ENCODE data around the gene FAM53C.

- TF ChIP-seq POLR2AphosphoS5 (IDR thresholded peaks at IDR 0.05; ENCODE audit: low read depth, low read length): no peak
- TF ChIP-seq POLR2A (IDR thresholded peaks at IDR 0.05; ENCODE audit: low read depth, low read length): no peak
- TF ChIP-seq TAF1 (IDR thresholded peaks at IDR 0.05; ENCODE audit: low read depth, low read length): no peak
- TF ChIP-seq PAX5 (IDR thresholded peaks at IDR 0.05; ENCODE audit: insufficient read depth, low read length, severe bottlenecking): no peak
- TF ChIP-seq SPI1 (IDR thresholded peaks at IDR 0.05; ENCODE audit: low read depth, low read length): no peak
Observed at GRCh38 chr5:138316355-138316754, 21.7 kb upstream of the FAM53C start.
